Upper lobe of left lung (tissue), 4 donors: ENCODE data around the gene RHO.

ENCODE experiments used
- EP300 ChIP-seq, 4 donors: sonication (generic); formaldehyde crosslinking; IDR thresholded peaks; one replicate each; pipeline ENCODE4 v1.5.1; 2017; ENCODE audit warnings: antibody characterized with exemption in 4 of 4, control low read depth in 2 of 4
- POLR2A ChIP-seq, 4 donors: fragments of 450-650 bp; IDR thresholded peaks; one replicate each; pipeline ENCODE4 v1.5.1; 2016 to 2017; ENCODE audit warnings: antibody characterized with exemption in 4 of 4, mild to moderate bottlenecking in 2 of 4
- POLR2AphosphoS5 ChIP-seq, 2 donors: sonication (generic); formaldehyde crosslinking; IDR thresholded peaks; one replicate each; pipeline ENCODE4 v1.5.1; 2017; ENCODE audit warnings: antibody characterized with exemption in 2 of 2
- TF ChIP-seq, protein P1 (sequence below), 6 experiments: fragments of 450-650 bp in 4 of 6; fragments of 200-600 bp in 2 of 6; sonication (generic) in 2 of 6; IDR thresholded peaks; one replicate each; pipeline ENCODE4 v1.5.1; 2016 to 2019; ENCODE audit warnings: antibody characterized with exemption in 6 of 6

GRCh38 chr3:129518581-129518980 lies 9.9 kb upstream of the RHO start:
- no peak for TF ChIP-seq POLR2A (IDR thresholded peaks at IDR 0.05)
- TF ChIP-seq, protein P1, sequence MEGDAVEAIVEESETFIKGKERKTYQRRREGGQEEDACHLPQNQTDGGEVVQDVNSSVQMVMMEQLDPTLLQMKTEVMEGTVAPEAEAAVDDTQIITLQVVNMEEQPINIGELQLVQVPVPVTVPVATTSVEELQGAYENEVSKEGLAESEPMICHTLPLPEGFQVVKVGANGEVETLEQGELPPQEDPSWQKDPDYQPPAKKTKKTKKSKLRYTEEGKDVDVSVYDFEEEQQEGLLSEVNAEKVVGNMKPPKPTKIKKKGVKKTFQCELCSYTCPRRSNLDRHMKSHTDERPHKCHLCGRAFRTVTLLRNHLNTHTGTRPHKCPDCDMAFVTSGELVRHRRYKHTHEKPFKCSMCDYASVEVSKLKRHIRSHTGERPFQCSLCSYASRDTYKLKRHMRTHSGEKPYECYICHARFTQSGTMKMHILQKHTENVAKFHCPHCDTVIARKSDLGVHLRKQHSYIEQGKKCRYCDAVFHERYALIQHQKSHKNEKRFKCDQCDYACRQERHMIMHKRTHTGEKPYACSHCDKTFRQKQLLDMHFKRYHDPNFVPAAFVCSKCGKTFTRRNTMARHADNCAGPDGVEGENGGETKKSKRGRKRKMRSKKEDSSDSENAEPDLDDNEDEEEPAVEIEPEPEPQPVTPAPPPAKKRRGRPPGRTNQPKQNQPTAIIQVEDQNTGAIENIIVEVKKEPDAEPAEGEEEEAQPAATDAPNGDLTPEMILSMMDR (IDR thresholded peaks at IDR 0.05) = no peak
- TF ChIP-seq POLR2AphosphoS5 (IDR thresholded peaks at IDR 0.05) = no peak
- TF ChIP-seq EP300 (IDR thresholded peaks at IDR 0.05) = no peak
